Measurements from ENCODE around the gene LCLAT1. TPM values are rescaled to one million over a fixed set of nuclear protein-coding genes. Genes with fewer than 3 reads are reported as not detected.
"Not testable (repeated sequence)": the region's sequence is repeated elsewhere in the genome, so short reads cannot be mapped to it uniquely, and the experiment has no call there.

The LCLAT1 gene
- polyA plus RNA-seq, 4 donors, result 1.6 to 18.3 (median 7.1) TPM

DNA sequence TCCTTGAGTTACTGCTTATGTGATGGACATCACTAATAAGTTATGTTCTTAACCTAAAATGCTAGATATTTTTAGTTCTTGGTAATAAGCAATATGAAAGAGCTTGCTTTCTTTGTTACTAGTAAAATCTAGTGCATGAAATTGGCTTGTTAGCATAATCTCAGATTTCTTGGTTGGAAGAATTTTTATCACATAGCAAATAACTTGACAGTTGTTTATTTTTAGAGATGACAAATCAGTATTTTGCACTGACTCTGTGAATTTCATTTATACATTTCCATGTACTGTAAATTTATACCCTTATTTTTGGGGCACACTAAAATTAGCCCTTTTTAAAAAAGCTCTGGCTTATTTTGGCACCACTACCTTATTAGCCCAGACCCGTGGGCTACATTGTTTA is 45.6 kb downstream of the LCLAT1 start:
- peaks cover 0 to 2% (median 2%) of the 10 kb centered on the region in 3 donors for H3K4me1 ChIP-seq (ENCODE audit: control insufficient read depth in 3 of 3, insufficient read depth in 2 of 3, low read depth in 1 of 3, low read length in 2 of 3)
- no peaks in the 10 kb centered on the region for H3K9me3 ChIP-seq (ENCODE audit: control insufficient read depth in 2 of 2, insufficient read depth in 1 of 2, low read depth in 1 of 2, low read length in 1 of 2)
- no peaks in the 10 kb centered on the region for H3K27me3 ChIP-seq (ENCODE audit: control insufficient read depth in 3 of 3, insufficient read depth in 3 of 3, low read length in 3 of 3)
- no peak for DNase-seq
- no peak overlapping the region for H3K4me3 ChIP-seq (ENCODE audit: low read depth in 1 of 3, low read length in 3 of 3)
- no peak overlapping the region for H3K27ac ChIP-seq (ENCODE audit: low read depth in 1 of 3, low read length in 2 of 3)
- no peaks in the 10 kb centered on the region for H3K36me3 ChIP-seq (ENCODE audit: control insufficient read depth in 3 of 3, insufficient read depth in 2 of 3, low read depth in 1 of 3, low read length in 3 of 3)
- 57 to 67% (median 59%) methylated on average over 1 of the region's 1 CpG for WGBS, 3 donors
- FAIRE-seq, result no peak

DNA sequence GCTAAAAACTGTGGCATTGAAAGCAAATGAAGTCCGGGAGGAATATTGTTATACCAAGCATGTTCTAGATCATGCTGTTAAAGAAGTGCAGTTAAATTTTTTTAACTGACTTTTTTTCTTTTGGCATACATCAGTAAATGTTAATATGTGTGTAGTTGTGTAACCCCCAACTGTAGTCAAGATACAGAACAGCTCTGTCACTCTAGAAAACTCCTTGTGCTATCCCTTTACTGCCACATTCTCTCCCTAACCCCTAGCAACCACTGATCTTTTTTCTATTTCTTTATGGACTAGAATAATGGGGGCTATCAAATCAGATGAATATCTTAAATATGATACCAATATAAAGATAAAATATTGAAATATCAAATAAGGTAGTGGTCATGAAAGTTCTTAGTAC is 46.4 kb downstream of the LCLAT1 start:
- Histone ChIP-seq H3K36me3 (ENCODE audit: control insufficient read depth in 3 of 3, insufficient read depth in 2 of 3, low read depth in 1 of 3, low read length in 3 of 3) (no peaks in the 10 kb centered on the region), H3K9me3 (ENCODE audit: control insufficient read depth in 2 of 2, insufficient read depth in 1 of 2, low read depth in 1 of 2, low read length in 1 of 2) (peaks cover 0 to 6% of the 10 kb centered on the region in 2 donors), H3K4me1 (ENCODE audit: control insufficient read depth in 3 of 3, insufficient read depth in 2 of 3, low read depth in 1 of 3, low read length in 2 of 3) (peaks cover 0 to 2% (median 0%) of the 10 kb centered on the region in 3 donors), H3K27me3 (ENCODE audit: control insufficient read depth in 3 of 3, insufficient read depth in 3 of 3, low read length in 3 of 3) (no peaks in the 10 kb centered on the region), H3K4me3 (ENCODE audit: low read depth in 1 of 3, low read length in 3 of 3) (no peak overlapping the region), H3K27ac (ENCODE audit: low read depth in 1 of 3, low read length in 2 of 3) (no peak overlapping the region)
- 80 to 100% (median 95%) methylated on average over 1 of the region's 1 CpG for WGBS, 3 donors
- no peak for DNase-seq
- FAIRE-seq, result no peak

DNA sequence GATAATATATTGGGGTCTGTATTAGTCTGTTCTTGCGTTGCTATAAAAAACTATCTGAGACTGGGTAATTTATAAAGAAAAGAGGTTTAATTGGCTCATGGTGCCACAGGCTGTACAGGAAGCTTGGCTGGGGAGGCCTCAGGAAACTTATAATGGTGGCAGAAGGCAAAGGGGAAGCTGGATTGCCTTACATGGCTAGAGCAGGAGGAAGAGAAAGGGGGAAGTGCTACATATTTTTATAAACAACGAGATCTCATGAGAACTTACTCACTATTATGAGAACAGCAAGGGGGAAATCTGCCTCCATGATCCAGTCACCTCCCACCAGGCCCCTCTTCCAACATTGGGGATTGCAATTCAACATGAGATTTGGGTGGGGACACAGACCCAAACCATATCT is 48.9 kb downstream of the LCLAT1 start:
- not testable (repeated sequence) for FAIRE-seq; H3K4me1 ChIP-seq (ENCODE audit: control insufficient read depth in 3 of 3, insufficient read depth in 2 of 3, low read depth in 1 of 3, low read length in 2 of 3); H3K36me3 ChIP-seq (ENCODE audit: control insufficient read depth in 3 of 3, insufficient read depth in 2 of 3, low read depth in 1 of 3, low read length in 3 of 3); DNase-seq; H3K4me3 ChIP-seq (ENCODE audit: low read depth in 1 of 3, low read length in 3 of 3); H3K27ac ChIP-seq (ENCODE audit: low read depth in 1 of 3, low read length in 2 of 3); H3K27me3 ChIP-seq (ENCODE audit: control insufficient read depth in 3 of 3, insufficient read depth in 3 of 3, low read length in 3 of 3)
- peaks cover 0 to 17% of the 10 kb centered on the region in 2 donors for H3K9me3 ChIP-seq (ENCODE audit: control insufficient read depth in 2 of 2, insufficient read depth in 1 of 2, low read depth in 1 of 2, low read length in 1 of 2)
- WGBS, 3 donors, result 71 to 90% (median 77%) methylated on average over 2 of the region's 2 CpGs

DNA sequence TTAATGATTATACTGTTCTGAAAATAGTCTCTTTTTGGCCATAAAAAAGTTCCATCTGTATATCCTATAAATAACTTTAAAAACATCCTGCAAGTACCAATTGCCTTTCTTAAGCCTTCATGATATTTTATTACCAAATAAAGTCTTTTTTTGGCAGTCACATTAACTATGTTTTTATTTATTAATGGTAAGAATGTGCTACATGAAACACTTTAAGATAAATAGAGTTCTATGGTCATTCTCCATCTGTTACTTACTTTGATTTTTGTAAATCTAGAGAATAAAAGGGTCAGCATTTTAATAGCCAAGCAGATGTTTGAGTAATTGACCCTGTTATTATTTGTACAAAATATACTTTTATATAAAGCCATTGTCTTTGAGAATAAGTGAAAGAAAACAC is 52.6 kb downstream of the LCLAT1 start:
- no peak for DNase-seq
- Histone ChIP-seq H3K4me1 (ENCODE audit: control insufficient read depth in 3 of 3, insufficient read depth in 2 of 3, low read depth in 1 of 3, low read length in 2 of 3) (no peaks in the 10 kb centered on the region), H3K36me3 (ENCODE audit: control insufficient read depth in 3 of 3, insufficient read depth in 2 of 3, low read depth in 1 of 3, low read length in 3 of 3) (peaks cover 0 to 2% (median 0%) of the 10 kb centered on the region in 3 donors), H3K27me3 (ENCODE audit: control insufficient read depth in 3 of 3, insufficient read depth in 3 of 3, low read length in 3 of 3) (no peaks in the 10 kb centered on the region), H3K27ac (ENCODE audit: low read depth in 1 of 3, low read length in 2 of 3) (no peak overlapping the region), H3K9me3 (ENCODE audit: control insufficient read depth in 2 of 2, insufficient read depth in 1 of 2, low read depth in 1 of 2, low read length in 1 of 2) (peaks cover 0 to 26% of the 10 kb centered on the region in 2 donors), H3K4me3 (ENCODE audit: low read depth in 1 of 3, low read length in 3 of 3) (no peak overlapping the region)
- no peak for FAIRE-seq

DNA sequence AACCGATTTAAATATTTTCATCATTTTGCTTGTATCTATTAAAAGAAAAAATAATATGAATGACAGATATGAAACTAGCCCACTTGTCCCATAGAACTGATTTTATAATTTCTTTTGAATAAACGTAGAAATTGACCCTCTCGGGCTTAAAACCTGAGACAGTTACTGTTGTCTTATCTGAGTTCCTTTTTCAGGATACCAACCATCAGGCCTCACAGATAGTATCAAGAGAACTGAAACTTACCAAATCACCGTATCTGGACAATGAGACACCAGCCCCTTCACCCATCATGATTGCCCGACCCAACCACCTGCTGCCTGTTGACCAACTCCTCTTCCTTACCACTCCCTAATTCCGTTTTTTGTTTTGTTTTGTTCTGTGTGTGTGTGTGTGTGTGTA is 53.7 kb downstream of the LCLAT1 start:
- Histone ChIP-seq H3K9me3 (ENCODE audit: control insufficient read depth in 2 of 2, insufficient read depth in 1 of 2, low read depth in 1 of 2, low read length in 1 of 2) (peaks cover 0 to 26% of the 10 kb centered on the region in 2 donors), H3K27ac (ENCODE audit: low read depth in 1 of 3, low read length in 2 of 3) (no peak overlapping the region), H3K36me3 (ENCODE audit: control insufficient read depth in 3 of 3, insufficient read depth in 2 of 3, low read depth in 1 of 3, low read length in 3 of 3) (peaks cover 0 to 2% (median 0%) of the 10 kb centered on the region in 3 donors), H3K4me3 (ENCODE audit: low read depth in 1 of 3, low read length in 3 of 3) (no peak overlapping the region), H3K4me1 (ENCODE audit: control insufficient read depth in 3 of 3, insufficient read depth in 2 of 3, low read depth in 1 of 3, low read length in 2 of 3) (no peaks in the 10 kb centered on the region), H3K27me3 (ENCODE audit: control insufficient read depth in 3 of 3, insufficient read depth in 3 of 3, low read length in 3 of 3) (no peaks in the 10 kb centered on the region)
- 96 to 98% (median 98%) methylated on average over 6 of the region's 6 CpGs for WGBS, 3 donors
- no peak for DNase-seq
- no peak for FAIRE-seq

DNA sequence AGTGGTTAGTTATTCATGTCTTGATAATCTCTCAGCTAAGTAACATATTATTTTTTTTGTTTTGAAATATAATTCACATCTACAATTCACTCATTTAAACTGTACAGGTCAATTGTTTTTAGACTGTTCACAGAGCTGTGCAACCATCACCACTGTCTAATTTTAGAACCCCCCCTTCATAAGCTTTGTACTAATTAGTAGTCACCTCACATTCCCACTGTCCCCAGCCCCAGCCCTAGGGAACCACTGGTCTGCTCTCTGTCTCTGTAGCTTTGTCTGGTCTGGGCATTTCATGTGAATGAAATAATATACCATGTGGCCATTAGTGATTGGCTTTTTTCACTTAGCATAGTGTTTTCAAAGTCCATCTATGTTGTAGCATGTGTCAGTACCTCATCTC is 55.3 kb downstream of the LCLAT1 start:
- Histone ChIP-seq H3K4me3 (ENCODE audit: low read depth in 1 of 3, low read length in 3 of 3) (no peak overlapping the region), H3K27ac (ENCODE audit: low read depth in 1 of 3, low read length in 2 of 3) (no peak overlapping the region), H3K27me3 (ENCODE audit: control insufficient read depth in 3 of 3, insufficient read depth in 3 of 3, low read length in 3 of 3) (no peaks in the 10 kb centered on the region), H3K4me1 (ENCODE audit: control insufficient read depth in 3 of 3, insufficient read depth in 2 of 3, low read depth in 1 of 3, low read length in 2 of 3) (no peaks in the 10 kb centered on the region), H3K9me3 (ENCODE audit: control insufficient read depth in 2 of 2, insufficient read depth in 1 of 2, low read depth in 1 of 2, low read length in 1 of 2) (peaks cover 0 to 26% of the 10 kb centered on the region in 2 donors), H3K36me3 (ENCODE audit: control insufficient read depth in 3 of 3, insufficient read depth in 2 of 3, low read depth in 1 of 3, low read length in 3 of 3) (peaks cover 0 to 2% (median 0%) of the 10 kb centered on the region in 3 donors)
- DNase-seq (no peak), FAIRE-seq (no peak)

DNA sequence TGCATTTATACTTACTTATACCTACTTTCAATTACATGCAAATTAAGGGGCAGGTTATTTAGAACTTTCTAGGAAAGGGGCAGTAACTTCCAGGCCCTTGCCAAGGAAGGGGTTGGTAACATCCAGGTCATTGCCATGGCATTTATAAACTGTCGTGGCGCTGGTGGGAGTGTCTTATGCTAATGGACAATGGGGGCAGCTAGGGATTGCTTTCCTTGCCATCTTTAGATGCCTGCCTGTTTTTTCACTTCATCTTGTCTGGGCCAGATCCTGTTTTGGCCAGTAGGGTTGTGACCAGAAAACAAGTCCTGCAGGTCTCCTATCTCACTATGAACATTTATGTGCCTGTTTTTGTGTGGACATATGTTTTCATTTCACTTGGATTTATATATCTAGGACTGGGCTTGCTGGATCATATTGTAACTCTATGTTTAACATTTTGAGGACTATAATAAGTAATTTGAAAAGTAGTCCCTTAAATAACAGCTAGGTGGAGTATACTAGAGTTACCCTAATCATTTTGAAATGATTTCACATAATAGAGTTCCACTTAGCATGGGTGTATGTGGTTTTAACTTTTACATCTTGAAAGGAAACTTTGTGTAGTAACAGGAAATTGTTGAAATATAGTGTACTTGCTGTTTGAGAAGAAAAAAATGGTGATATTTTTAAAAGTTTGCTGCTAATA is 56.1 kb downstream of the LCLAT1 start:
- no peak for DNase-seq
- no peaks in the 10 kb centered on the region for H3K27me3 ChIP-seq (ENCODE audit: control insufficient read depth in 3 of 3, insufficient read depth in 3 of 3, low read length in 3 of 3)
- no peak overlapping the region for H3K4me3 ChIP-seq (ENCODE audit: low read depth in 1 of 3, low read length in 3 of 3)
- peaks cover 0 to 21% of the 10 kb centered on the region in 2 donors for H3K9me3 ChIP-seq (ENCODE audit: control insufficient read depth in 2 of 2, insufficient read depth in 1 of 2, low read depth in 1 of 2, low read length in 1 of 2)
- H3K36me3 ChIP-seq (ENCODE audit: control insufficient read depth in 3 of 3, insufficient read depth in 2 of 3, low read depth in 1 of 3, low read length in 3 of 3), result peaks cover 0 to 2% (median 0%) of the 10 kb centered on the region in 3 donors
- H3K27ac ChIP-seq (ENCODE audit: low read depth in 1 of 3, low read length in 2 of 3), result peak overlapping the region in 1 of 3 donors; percentile 34
- WGBS, 3 donors, result 94 to 98% (median 97%) methylated on average over 2 of the region's 2 CpGs
- no peak for FAIRE-seq
- H3K4me1 ChIP-seq (ENCODE audit: control insufficient read depth in 3 of 3, insufficient read depth in 2 of 3, low read depth in 1 of 3, low read length in 2 of 3), result no peaks in the 10 kb centered on the region

DNA sequence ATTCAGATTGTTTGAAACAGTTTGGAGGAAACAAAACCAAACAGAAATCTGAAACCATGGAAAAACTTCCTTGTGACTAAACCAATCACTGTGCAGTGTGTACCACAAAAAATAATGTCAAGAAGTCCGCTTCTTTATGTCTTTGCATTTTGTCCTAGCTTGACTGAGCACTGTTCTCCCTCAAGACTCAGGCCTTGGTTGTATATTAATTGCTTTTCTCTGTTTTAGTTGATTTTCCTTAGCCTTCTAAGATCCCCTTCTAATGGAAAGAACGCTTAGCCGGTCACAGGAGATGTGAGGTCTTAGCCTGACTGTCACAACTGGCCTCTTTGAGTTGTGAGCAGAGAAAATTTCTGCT is 56.6 kb downstream of the LCLAT1 start:
- Histone ChIP-seq H3K27me3 (ENCODE audit: control insufficient read depth in 3 of 3, insufficient read depth in 3 of 3, low read length in 3 of 3) (no peaks in the 10 kb centered on the region), H3K9me3 (ENCODE audit: control insufficient read depth in 2 of 2, insufficient read depth in 1 of 2, low read depth in 1 of 2, low read length in 1 of 2) (peaks cover 0 to 19% of the 10 kb centered on the region in 2 donors), H3K4me3 (ENCODE audit: low read depth in 1 of 3, low read length in 3 of 3) (no peak overlapping the region), H3K27ac (ENCODE audit: low read depth in 1 of 3, low read length in 2 of 3) (peak overlapping the region in 1 of 3 donors; percentile 64), H3K36me3 (ENCODE audit: control insufficient read depth in 3 of 3, insufficient read depth in 2 of 3, low read depth in 1 of 3, low read length in 3 of 3) (peaks cover 0 to 2% (median 0%) of the 10 kb centered on the region in 3 donors), H3K4me1 (ENCODE audit: control insufficient read depth in 3 of 3, insufficient read depth in 2 of 3, low read depth in 1 of 3, low read length in 2 of 3) (no peaks in the 10 kb centered on the region)
- FAIRE-seq, result no peak
- WGBS, 3 donors, result 59 to 89% (median 74%) methylated on average over 3 of the region's 3 CpGs
- DNase-seq, result no peak

DNA sequence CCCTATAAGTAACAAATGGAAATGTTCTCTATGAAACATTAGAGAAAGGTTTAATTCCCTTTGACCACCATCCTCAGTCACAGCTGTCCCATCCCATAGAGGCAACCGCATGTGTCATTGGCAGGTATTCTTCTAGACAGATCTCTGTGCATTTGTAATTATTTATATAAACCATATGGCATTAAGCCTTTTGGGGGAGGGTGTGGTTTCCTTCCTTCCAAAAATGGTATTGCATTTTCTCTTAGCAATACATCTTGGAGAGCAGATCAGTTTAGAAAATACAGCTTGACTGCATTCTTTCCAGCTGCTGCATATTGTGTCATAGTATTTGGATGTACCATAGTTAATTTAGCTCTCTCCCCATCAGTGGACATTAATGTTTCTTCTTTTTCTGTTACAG is 57.7 kb downstream of the LCLAT1 start:
- Histone ChIP-seq H3K27ac (ENCODE audit: low read depth in 1 of 3, low read length in 2 of 3) (no peak overlapping the region), H3K36me3 (ENCODE audit: control insufficient read depth in 3 of 3, insufficient read depth in 2 of 3, low read depth in 1 of 3, low read length in 3 of 3) (peaks cover 0 to 2% (median 0%) of the 10 kb centered on the region in 3 donors), H3K27me3 (ENCODE audit: control insufficient read depth in 3 of 3, insufficient read depth in 3 of 3, low read length in 3 of 3) (no peaks in the 10 kb centered on the region), H3K9me3 (ENCODE audit: control insufficient read depth in 2 of 2, insufficient read depth in 1 of 2, low read depth in 1 of 2, low read length in 1 of 2) (peaks cover 0 to 12% of the 10 kb centered on the region in 2 donors), H3K4me3 (ENCODE audit: low read depth in 1 of 3, low read length in 3 of 3) (no peak overlapping the region), H3K4me1 (ENCODE audit: control insufficient read depth in 3 of 3, insufficient read depth in 2 of 3, low read depth in 1 of 3, low read length in 2 of 3) (no peaks in the 10 kb centered on the region)
- FAIRE-seq, result no peak
- no peak for DNase-seq
- WGBS, 3 donors, result 64 to 97% (median 90%) methylated on average over 1 of the region's 1 CpG
